CD14-positive monocyte (primary cell): ENCODE data around the gene ATP11A. TPM values are rescaled to one million over a fixed set of nuclear protein-coding genes. Genes with fewer than 3 reads are reported as not detected.

Experiments
- DNase-seq, 3 donors: peaks; one replicate each; pipeline ENCODE4 v3.0.0-alpha.2; 2011 to 2022
- H2AFZ ChIP-seq: 2 replicates; pipeline ENCODE4 v1.6.0; 2012; ENCODE audit warnings: mild to moderate bottlenecking, low read depth, low read length, inconsistent platforms; ENCODE audit not compliant: insufficient read depth, poor library complexity, severe bottlenecking
- H3K27ac ChIP-seq, 2 donors: 1 replicate in 1 of 2; 2 replicates in 1 of 2; pipeline ENCODE4 v1.5.1; 2012 to 2013; ENCODE audit warnings: low read length in 2 of 2, control low read depth in 1 of 2, inconsistent platforms in 1 of 2, low read depth in 1 of 2, mild to moderate bottlenecking in 1 of 2
- H3K27me3 ChIP-seq, 2 donors: one replicate each; pipeline versions ENCODE4 v1.6.0 to v1.6.1; 2011 to 2013; ENCODE audit warnings: low read length in 2 of 2; ENCODE audit not compliant: control insufficient read depth in 2 of 2, insufficient read depth in 2 of 2
- H3K36me3 ChIP-seq, 2 donors: replicated peaks in 1 of 2; 1 replicate in 1 of 2; 2 replicates in 1 of 2; pipeline versions ENCODE4 v1.5.1 to v1.6.1; 2012 to 2013; ENCODE audit warnings: low read length in 2 of 2, control low read depth in 1 of 2, inconsistent platforms in 1 of 2, mild to moderate bottlenecking in 1 of 2; ENCODE audit not compliant: insufficient read depth in 2 of 2, control insufficient read depth in 1 of 2
- H3K4me1 ChIP-seq, 2 donors: 1 replicate in 1 of 2; 2 replicates in 1 of 2; pipeline versions ENCODE4 v1.5.1 to v1.6.1; 2012 to 2013; ENCODE audit warnings: low read length in 2 of 2, control low read depth in 1 of 2, inconsistent platforms in 1 of 2, mild to moderate bottlenecking in 1 of 2, moderate library complexity in 1 of 2; ENCODE audit not compliant: insufficient read depth in 2 of 2, control insufficient read depth in 1 of 2
- H3K4me2 ChIP-seq: replicated peaks from 2 replicates; pipeline ENCODE3; 2012; ENCODE audit warnings: low read length, moderate library complexity, mild to moderate bottlenecking; ENCODE audit not compliant: poor library complexity, severe bottlenecking; ENCODE audit errors: extremely low read depth
- H3K4me3 ChIP-seq, 3 experiments: fragments of 200-600 bp in 1 of 3; sonication (generic) in 1 of 3; replicated peaks in 1 of 3; 1 replicate in 2 of 3; 2 replicates in 1 of 3; pipeline ENCODE4 v1.5.1; 2011 to 2013; ENCODE audit warnings: low read length in 3 of 3, mild to moderate bottlenecking in 3 of 3, control low read depth in 2 of 3, low read depth in 2 of 3, inconsistent platforms in 1 of 3, moderate library complexity in 1 of 3
- H3K79me2 ChIP-seq: 2 replicates; pipeline ENCODE4 v1.6.0; 2012; ENCODE audit warnings: mild to moderate bottlenecking, control low read depth, inconsistent platforms, low read length, moderate library complexity; ENCODE audit not compliant: insufficient read depth
- H3K9ac ChIP-seq: 2 replicates; pipeline ENCODE4 v1.6.0; 2017; ENCODE audit warnings: low read length, mild to moderate bottlenecking; ENCODE audit not compliant: insufficient read depth, poor library complexity, severe bottlenecking
- H3K9me3 ChIP-seq, 2 donors: replicated peaks in 1 of 2; 1 replicate in 1 of 2; 2 replicates in 1 of 2; pipeline versions ENCODE4 v1.5.1 to v1.6.1; 2012 to 2013; ENCODE audit warnings: low read length in 2 of 2, control low read depth in 1 of 2; ENCODE audit not compliant: control insufficient read depth in 1 of 2, insufficient read depth in 1 of 2
- H4K20me1 ChIP-seq: 2 replicates; pipeline ENCODE4 v1.6.0; 2012; ENCODE audit warnings: mild to moderate bottlenecking, low read length, control low read depth, moderate library complexity; ENCODE audit not compliant: insufficient read depth
- H3K27ac Mint-ChIP-seq, 7 donors: one replicate each; pipeline ENCODE4 v1.8.0; 2020; ENCODE audit warnings: mild to moderate bottlenecking in 7 of 7, mixed read lengths in 7 of 7, moderate library complexity in 6 of 7, inconsistent platforms in 2 of 7
- H3K27me3 Mint-ChIP-seq, 3 donors: one replicate each; pipeline ENCODE4 v1.8.0; 2021 to 2022; ENCODE audit warnings: low read depth in 3 of 3, mild to moderate bottlenecking in 3 of 3, mixed read lengths in 3 of 3, moderate library complexity in 3 of 3, inconsistent platforms in 1 of 3
- H3K36me3 Mint-ChIP-seq, 2 donors: one replicate each; pipeline ENCODE4 v1.8.0; 2020; ENCODE audit warnings: mixed read lengths in 2 of 2, inconsistent platforms in 1 of 2, mild to moderate bottlenecking in 1 of 2
- H3K4me1 Mint-ChIP-seq: one replicate; pipeline ENCODE4 v1.8.0; 2020; ENCODE audit warnings: mild to moderate bottlenecking, mixed read lengths
- H3K4me3 Mint-ChIP-seq, 2 donors: one replicate each; pipeline ENCODE4 v1.8.0; 2020; ENCODE audit warnings: mild to moderate bottlenecking in 2 of 2, mixed read lengths in 2 of 2, moderate library complexity in 1 of 2
- H3K9me3 Mint-ChIP-seq, 7 donors: one replicate each; pipeline ENCODE4 v1.8.0; 2020 to 2022; ENCODE audit warnings: mixed read lengths in 7 of 7, mild to moderate bottlenecking in 6 of 7, moderate library complexity in 6 of 7, inconsistent platforms in 2 of 7
- CTCF ChIP-seq: fragments of 200-600 bp; IDR thresholded peaks from one replicate; pipeline ENCODE4 v1.8.0; 2022; ENCODE audit warnings: antibody characterized with exemption, mild to moderate bottlenecking
- WGBS: methylation state at CpG from one replicate; pipeline ENCODE4 v1.1.5; 2013; ENCODE audit warnings: missing lambda C conversion rate; ENCODE audit not compliant: insufficient coverage; 5-methylcytosine and 5-hydroxymethylcytosine counted together
- intact Hi-C, 2 donors: fragments of 100-400 bp; cut with micrococcal nuclease; formaldehyde crosslinking; loops; one replicate each; pipeline versions ENCODE4 v1.15.0 to v1.15.1; 2023
- polyA plus RNA-seq, 3 donors: library from polyadenylated mRNA; depleted of rRNA in 1 of 3; unstranded in 2 of 3; stranded (reverse) in 1 of 3; fragments of 300-500 nt in 2 of 3; fragments of >200 nt in 1 of 3; fragmentation: Illumina TruSeq in 2 of 3; gene quantifications; 1 replicate in 2 of 3; 2 replicates in 1 of 3; pipeline ENCODE4 v1.2.3, GENCODE V29; 2012 to 2021

The ATP11A gene
- polyA plus RNA-seq, 3 donors, result 7.2 to 45.4 (median 7.6) TPM

- no CpG with 5 or more reads among the region's 5 CpGs for WGBS
- TF ChIP-seq CTCF, result no peak
- peaks cover 8% of the 10 kb centered on the region for H3K4me1 Mint-ChIP-seq
These were observed 38.5 kb upstream of the ATP11A start for GRCh38 chr13:112651311-112651710.

DNA sequence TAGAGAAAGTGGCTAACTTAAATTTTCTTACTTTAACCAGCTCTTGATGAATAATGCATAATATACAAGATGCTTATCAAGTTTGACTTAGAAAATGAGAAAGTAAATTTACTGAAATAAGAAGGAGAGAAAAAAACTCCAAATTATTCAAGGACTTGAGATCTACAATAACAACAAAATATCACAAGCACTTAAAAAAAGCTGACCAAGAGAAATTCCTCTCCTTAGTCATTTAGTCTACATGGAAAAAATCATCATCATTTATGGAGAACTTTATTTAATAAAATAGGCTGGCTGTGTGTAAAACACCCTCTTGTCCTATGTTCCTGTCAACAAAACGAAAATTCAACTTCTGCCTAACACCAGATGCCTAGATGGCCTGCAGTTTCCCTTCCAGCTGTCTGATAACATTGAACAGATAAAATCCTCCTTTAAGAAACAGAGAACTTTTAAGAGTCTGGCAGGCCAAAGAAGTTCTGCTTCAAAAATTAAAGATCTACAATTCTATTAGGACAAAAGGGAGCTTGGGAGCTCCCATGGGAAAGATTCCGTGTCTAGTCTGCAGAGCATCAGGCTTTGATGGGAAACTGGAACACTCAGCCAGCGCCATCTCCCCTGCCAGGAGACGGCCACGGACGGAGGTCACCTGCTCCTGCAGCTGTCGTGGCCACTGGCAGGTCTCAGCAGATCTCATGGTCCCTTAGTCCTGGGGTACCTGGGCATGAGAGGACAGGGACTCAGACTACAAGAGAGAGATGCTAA lies 37.9 kb upstream of the ATP11A start:
- 90% methylated on average over 7 of the region's 7 CpGs for WGBS
- Histone ChIP-seq H3K4me2 (no peak overlapping the region), H4K20me1 (no peaks in the 10 kb centered on the region), H3K79me2 (no peaks in the 10 kb centered on the region), H2AFZ (no peak overlapping the region), H3K4me3 (no peak overlapping the region), H3K4me1 (no peaks in the 10 kb centered on the region), H3K27me3 (no peaks in the 10 kb centered on the region), H3K27ac (no peak overlapping the region), H3K9ac (no peak overlapping the region), H3K9me3 (no peaks in the 10 kb centered on the region), H3K36me3 (no peaks in the 10 kb centered on the region)
- no peak for DNase-seq
- Mint-ChIP-seq H3K27ac (no peak overlapping the region), H3K4me1 (peaks cover 8% of the 10 kb centered on the region), H3K27me3 (peaks cover 0 to 4% (median 2%) of the 10 kb centered on the region in 3 donors), H3K36me3 (no peaks in the 10 kb centered on the region), H3K4me3 (no peak overlapping the region), H3K9me3 (peaks cover 0 to 2% (median 0%) of the 10 kb centered on the region in 7 donors)
- no peak for TF ChIP-seq CTCF
- intact Hi-C loops, result no loop called here

More at GRCh38 chr13:112651311-112651710, 38.5 kb upstream of the ATP11A start:
- no peak overlapping the region for H3K9ac ChIP-seq
- no peak overlapping the region for H2AFZ ChIP-seq
- H3K4me3 Mint-ChIP-seq, result no peak overlapping the region
- H3K27ac ChIP-seq, result no peak overlapping the region
- H3K79me2 ChIP-seq, result no peaks in the 10 kb centered on the region
- intact Hi-C loops, result no loop called here
- no peaks in the 10 kb centered on the region for H4K20me1 ChIP-seq
- H3K4me1 ChIP-seq, result no peaks in the 10 kb centered on the region
- no peaks in the 10 kb centered on the region for H3K27me3 ChIP-seq
- H3K4me2 ChIP-seq, result no peak overlapping the region
- no peaks in the 10 kb centered on the region for H3K36me3 Mint-ChIP-seq
- H3K9me3 ChIP-seq, result no peaks in the 10 kb centered on the region
- H3K27me3 Mint-ChIP-seq, result peaks cover 0 to 2% (median 2%) of the 10 kb centered on the region in 3 donors
- no peak overlapping the region for H3K4me3 ChIP-seq
- no peaks in the 10 kb centered on the region for H3K36me3 ChIP-seq
- no peak overlapping the region for H3K27ac Mint-ChIP-seq
- no peak for DNase-seq
- peaks cover 0 to 2% (median 0%) of the 10 kb centered on the region in 7 donors for H3K9me3 Mint-ChIP-seq
